KMS-11 (cell line): Measurements from ENCODE around the gene PKN3.

Experiments
- H2AFZ ChIP-seq: fragments of 200-600 bp; sonication (generic); 2 replicates; pipeline ENCODE4 v1.6.1; 2016; ENCODE audit warnings: antibody characterized with exemption, mixed run types, low read depth
- H3K27ac ChIP-seq: fragments of 200-600 bp; sonication (generic); 2 replicates; pipeline ENCODE4 v1.6.1; 2016; ENCODE audit warnings: mild to moderate bottlenecking, mixed run types
- H3K27me3 ChIP-seq: fragments of 200-600 bp; sonication (generic); 2 replicates; pipeline ENCODE4 v1.6.1; 2017; ENCODE audit warnings: mild to moderate bottlenecking, low read depth, mixed run types, moderate library complexity; ENCODE audit not compliant: insufficient read depth
- H3K36me3 ChIP-seq: fragments of 200-600 bp; sonication (generic); 2 replicates; pipeline ENCODE4 v1.6.1; 2017; ENCODE audit warnings: mild to moderate bottlenecking, mixed run types; ENCODE audit not compliant: insufficient read depth
- H3K4me1 ChIP-seq: fragments of 200-600 bp; sonication (generic); 2 replicates; pipeline ENCODE4 v1.6.1; 2016; ENCODE audit warnings: mild to moderate bottlenecking, low read depth, mixed run types; ENCODE audit not compliant: poor library complexity, severe bottlenecking
- H3K4me2 ChIP-seq: fragments of 200-600 bp; sonication (generic); 2 replicates; pipeline ENCODE4 v1.7.0; 2016; ENCODE audit warnings: mild to moderate bottlenecking, mixed run types
- H3K4me3 ChIP-seq: fragments of 200-600 bp; sonication (generic); IDR thresholded peaks from 2 replicates; pipeline ENCODE4 v1.6.1; 2017; ENCODE audit warnings: low read depth, low read length, mixed read lengths; ENCODE audit not compliant: insufficient read depth
- H3K79me2 ChIP-seq: fragments of 200-600 bp; sonication (generic); 2 replicates; pipeline ENCODE4 v1.6.1; 2016; ENCODE audit warnings: low read depth, mixed run types; ENCODE audit not compliant: insufficient read depth
- H3K9ac ChIP-seq: fragments of 200-600 bp; sonication (generic); 2 replicates; pipeline ENCODE4 v1.6.1; 2016; ENCODE audit warnings: mild to moderate bottlenecking, mixed run types
- H4K20me1 ChIP-seq: fragments of 200-600 bp; sonication (generic); 2 replicates; pipeline ENCODE4 v1.6.1; 2016; ENCODE audit warnings: mild to moderate bottlenecking, mixed run types; ENCODE audit not compliant: insufficient read depth
- CTCF ChIP-seq: fragments of 200-600 bp; sonication (generic); conservative IDR thresholded peaks from 2 replicates; pipeline ENCODE4 v1.6.1; 2017; ENCODE audit warnings: low read depth, mild to moderate bottlenecking, antibody characterized with exemption, low read length, moderate library complexity, mixed read lengths

The PKN3 gene

GRCh38 chr9:128724744-128725211 is 22.5 kb downstream of the PKN3 start:
- H3K27me3 ChIP-seq = no peaks in the 10 kb centered on the region
- no peaks in the 10 kb centered on the region for H3K79me2 ChIP-seq
- peaks cover 13% of the 10 kb centered on the region for H3K4me1 ChIP-seq
- peak overlapping the region; percentile 89 for H2AFZ ChIP-seq
- H3K4me3 ChIP-seq = no peak overlapping the region
- H3K4me2 ChIP-seq = peak overlapping the region; percentile 92
- H4K20me1 ChIP-seq = no peaks in the 10 kb centered on the region
- no peak overlapping the region for H3K27ac ChIP-seq
- no peaks in the 10 kb centered on the region for H3K36me3 ChIP-seq
- peak overlapping the region; percentile 7; the same call in 1 of the 2 replicates for H3K9ac ChIP-seq
- no peak for TF ChIP-seq CTCF

- H3K36me3 ChIP-seq = no peaks in the 10 kb centered on the region
- H3K9ac ChIP-seq = no peak overlapping the region
- H3K27ac ChIP-seq = no peak overlapping the region
Measured at GRCh38 chr9:128727640-128728248, 25.4 kb downstream of the PKN3 start.

GRCh38 chr9:128728298-128728697 is 26.0 kb downstream of the PKN3 start:
- no peak overlapping the region for H2AFZ ChIP-seq
- no peak for TF ChIP-seq CTCF
- H4K20me1 ChIP-seq = no peaks in the 10 kb centered on the region
- no peak overlapping the region for H3K27ac ChIP-seq
- H3K36me3 ChIP-seq = no peaks in the 10 kb centered on the region
- no peaks in the 10 kb centered on the region for H3K79me2 ChIP-seq
- H3K9ac ChIP-seq = no peak overlapping the region
- H3K4me3 ChIP-seq = no peak overlapping the region
- no peaks in the 10 kb centered on the region for H3K27me3 ChIP-seq
- peaks cover 18% of the 10 kb centered on the region for H3K4me1 ChIP-seq
- no peak overlapping the region for H3K4me2 ChIP-seq

More at GRCh38 chr9:128727640-128728248, 25.4 kb downstream of the PKN3 start:
- H4K20me1 ChIP-seq = no peaks in the 10 kb centered on the region
- no peak overlapping the region for H2AFZ ChIP-seq
- no peaks in the 10 kb centered on the region for H3K79me2 ChIP-seq
- TF ChIP-seq CTCF = no peak
- no peak overlapping the region for H3K4me3 ChIP-seq
- no peaks in the 10 kb centered on the region for H3K27me3 ChIP-seq
- peaks cover 18% of the 10 kb centered on the region for H3K4me1 ChIP-seq
- H3K4me2 ChIP-seq = no peak overlapping the region

GRCh38 chr9:128729302-128729701 is 27.0 kb downstream of the PKN3 start:
- peaks cover 18% of the 10 kb centered on the region for H3K4me1 ChIP-seq
- no peaks in the 10 kb centered on the region for H4K20me1 ChIP-seq
- H3K4me2 ChIP-seq = no peak overlapping the region
- no peaks in the 10 kb centered on the region for H3K79me2 ChIP-seq
- H3K27me3 ChIP-seq = no peaks in the 10 kb centered on the region
- no peak overlapping the region for H3K9ac ChIP-seq
- TF ChIP-seq CTCF = no peak
- H3K36me3 ChIP-seq = no peaks in the 10 kb centered on the region
- H3K4me3 ChIP-seq = no peak overlapping the region
- H3K27ac ChIP-seq = no peak overlapping the region
- H2AFZ ChIP-seq = no peak overlapping the region
